HG03571 (cell line): Measurements from ENCODE around the gene NOC3L.
"Not testable (repeated sequence)": the region's sequence is repeated elsewhere in the genome, so short reads cannot be mapped to it uniquely, and the experiment has no call there.

ENCODE experiments used
- ATAC-seq: cut with Tn5 transposase; IDR thresholded peaks from one replicate; pipeline ENCODE4 v1.9.1; 2021; ENCODE audit not compliant: unreplicated experiment

NOC3L gene

GRCh38 chr10:94361171-94361794 is 1.5 kb downstream of the NOC3L start:
- ATAC-seq, result no peak

DNA sequence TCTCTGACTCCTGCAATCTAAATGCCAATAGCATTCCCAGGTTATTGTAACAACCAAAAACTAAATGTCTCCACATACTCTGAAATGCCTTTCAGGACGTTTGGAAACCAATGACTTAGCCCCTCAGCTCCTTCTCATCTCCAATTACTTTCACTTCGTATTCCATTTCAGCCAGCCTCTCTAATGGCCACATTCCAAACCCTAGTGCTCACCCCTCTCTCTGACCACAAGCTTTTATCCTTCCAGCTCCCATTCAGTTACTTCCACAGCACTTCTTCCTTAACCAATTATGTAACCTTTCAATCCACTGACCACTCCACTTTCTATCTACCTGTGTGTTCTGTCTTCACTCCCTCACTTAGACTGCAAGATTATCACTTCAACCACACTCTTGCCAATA is 4.3 kb downstream of the NOC3L start:
- ATAC-seq, result no peak

DNA sequence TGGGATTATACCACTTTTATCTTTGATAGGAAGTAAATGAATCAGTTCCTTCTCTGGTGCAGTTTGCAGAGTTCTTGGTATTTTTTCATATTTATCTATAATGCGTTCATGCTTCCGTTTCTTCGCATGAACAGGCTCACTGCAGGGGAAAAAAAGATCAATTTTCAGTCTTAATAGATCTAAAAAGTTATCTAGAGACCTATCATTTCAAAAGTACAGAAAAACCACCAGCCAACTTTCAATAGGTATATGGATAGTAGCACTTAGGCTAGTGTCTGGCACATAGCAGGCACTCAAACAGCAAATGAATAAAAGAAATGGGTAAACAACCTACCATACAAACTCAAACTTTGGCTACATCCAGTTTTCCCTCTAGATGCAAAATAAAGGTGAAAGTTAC is 5.5 kb downstream of the NOC3L start:
- no peak for ATAC-seq

GRCh38 chr10:94355841-94356240 is 6.9 kb downstream of the NOC3L start:
- no peak for ATAC-seq

DNA sequence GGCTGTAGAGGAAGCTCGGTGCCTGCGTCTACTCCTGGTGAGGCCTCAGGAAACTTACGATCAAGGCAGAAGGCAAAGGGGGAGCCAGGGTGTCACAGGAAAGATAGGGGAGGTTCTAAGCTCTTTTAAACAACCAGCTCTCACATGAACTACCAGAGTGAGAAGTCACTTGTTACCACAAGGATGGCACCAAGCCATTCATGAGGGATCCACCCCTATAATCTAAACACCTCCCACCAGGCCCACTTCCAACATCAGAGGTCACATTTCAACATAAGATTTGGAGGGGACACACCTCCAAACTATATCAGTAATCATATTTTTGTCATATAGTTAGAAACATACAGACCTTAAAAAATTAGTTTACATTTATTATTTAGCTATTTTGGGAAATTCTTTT is 9.4 kb downstream of the NOC3L start:
- no peak for ATAC-seq

DNA sequence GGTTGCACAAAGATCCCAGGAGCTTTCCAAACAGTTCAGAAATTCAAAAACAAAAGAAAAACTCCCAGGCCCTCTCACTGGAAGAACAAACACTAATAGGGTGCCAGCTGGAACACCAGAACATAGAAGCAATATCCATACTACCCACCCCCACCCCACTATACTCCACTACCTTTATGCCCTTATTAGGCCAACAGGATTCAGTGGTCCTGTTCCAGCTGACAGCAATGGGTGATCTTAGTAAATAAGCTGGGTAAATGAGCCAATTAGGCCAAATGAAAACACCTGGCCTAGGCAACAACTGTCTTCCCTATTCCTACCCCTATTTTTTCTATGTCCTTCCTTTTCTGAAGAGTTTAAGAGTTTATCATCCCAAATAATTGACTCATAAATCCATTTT is 11.7 kb downstream of the NOC3L start:
- ATAC-seq, result no peak

GRCh38 chr10:94350500-94350899 is 12.2 kb downstream of the NOC3L start:
- not testable (repeated sequence) for ATAC-seq

GRCh38 chr10:94349327-94349726 is 13.4 kb downstream of the NOC3L start:
- ATAC-seq, result no peak

GRCh38 chr10:94344522-94345122 is 18.1 kb downstream of the NOC3L start:
- ATAC-seq, result peak; percentile 91

GRCh38 chr10:94343151-94343550 is 19.6 kb downstream of the NOC3L start:
- no peak for ATAC-seq

- no peak for ATAC-seq
These were observed 27.9 kb downstream of the NOC3L start for GRCh38 chr10:94334857-94335256.

DNA sequence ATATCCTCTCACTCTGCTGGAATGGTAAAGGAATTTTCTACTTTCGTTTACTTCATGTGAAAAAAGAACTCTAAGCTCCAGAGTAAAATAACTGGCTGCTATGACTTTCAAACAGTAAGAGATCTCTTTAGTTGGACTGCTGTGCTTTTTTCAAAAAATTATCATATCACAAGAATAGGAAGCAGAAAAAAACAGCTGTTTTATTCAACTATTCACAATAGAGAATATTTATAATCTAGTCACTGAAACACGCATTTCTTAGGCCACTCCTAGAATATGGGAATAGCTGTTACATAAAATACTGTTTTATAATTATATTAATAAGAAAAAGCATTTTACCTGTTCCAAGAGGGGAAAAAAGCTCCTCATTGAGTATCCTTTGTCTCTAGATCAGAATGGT is 29.7 kb downstream of the NOC3L start:
- no peak for ATAC-seq

GRCh38 chr10:94328613-94329012 is 34.1 kb downstream of the NOC3L start:
- no peak for ATAC-seq

GRCh38 chr10:94327649-94328048 is 35.1 kb downstream of the NOC3L start:
- no peak for ATAC-seq

DNA sequence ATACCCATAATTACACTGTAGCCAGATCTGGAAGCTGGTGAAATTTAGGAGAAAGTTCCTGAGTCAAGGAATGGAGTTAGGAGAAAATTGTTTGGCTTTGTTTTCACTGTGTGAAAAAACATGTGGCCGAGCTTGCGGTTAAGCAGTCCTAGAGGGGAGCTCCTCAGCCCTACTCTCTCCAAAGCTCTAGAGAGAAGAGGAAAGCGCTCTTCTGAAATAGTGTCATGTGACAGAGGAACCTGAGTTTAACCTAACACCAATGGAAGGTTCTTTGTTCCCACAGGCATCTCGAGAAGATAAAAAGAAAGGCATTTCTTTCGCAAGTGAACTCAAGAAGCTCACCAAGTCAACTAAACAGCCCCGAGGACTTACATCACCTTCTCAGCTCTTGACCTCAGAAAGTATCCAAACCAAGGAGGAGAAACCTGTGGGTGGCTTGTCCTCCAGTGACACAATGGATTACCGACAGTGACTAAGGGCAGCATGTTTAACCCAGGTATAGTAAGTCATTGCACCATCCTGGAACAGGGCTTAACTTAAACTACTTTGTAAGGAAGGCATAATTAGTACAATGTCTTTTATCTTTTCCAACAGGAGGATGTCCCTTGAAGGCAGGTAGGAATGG is 38.0 kb downstream of the NOC3L start:
- no peak for ATAC-seq

DNA sequence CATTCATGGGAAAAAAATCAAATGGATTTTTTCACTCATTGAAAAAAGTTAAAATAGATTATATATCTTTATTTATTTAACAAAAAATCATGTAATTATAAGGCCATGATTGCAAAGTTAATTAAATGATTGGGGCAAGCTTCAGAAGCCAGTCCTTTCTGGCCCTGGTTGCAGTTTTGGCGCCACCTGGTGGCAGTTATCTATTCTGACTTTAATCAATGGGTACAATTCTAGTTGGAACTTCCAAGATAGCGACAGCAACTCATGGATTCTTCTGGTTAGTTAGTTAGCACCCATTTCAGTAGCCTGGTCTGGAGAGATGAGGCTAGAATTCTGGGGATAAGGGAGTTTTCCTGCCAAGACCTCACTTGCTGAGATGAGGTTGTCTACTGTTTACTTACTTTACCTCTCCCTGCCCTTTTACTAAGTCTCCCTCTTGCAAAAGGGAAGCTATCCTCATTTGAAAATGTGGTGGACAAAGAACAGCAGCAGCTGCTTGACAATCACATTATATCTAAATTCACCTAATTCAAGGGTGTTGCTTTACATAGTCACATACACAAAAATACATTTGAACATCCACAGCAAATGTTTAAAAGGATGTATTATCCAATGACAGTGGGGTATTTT is 42.3 kb downstream of the NOC3L start:
- ATAC-seq, result no peak

DNA sequence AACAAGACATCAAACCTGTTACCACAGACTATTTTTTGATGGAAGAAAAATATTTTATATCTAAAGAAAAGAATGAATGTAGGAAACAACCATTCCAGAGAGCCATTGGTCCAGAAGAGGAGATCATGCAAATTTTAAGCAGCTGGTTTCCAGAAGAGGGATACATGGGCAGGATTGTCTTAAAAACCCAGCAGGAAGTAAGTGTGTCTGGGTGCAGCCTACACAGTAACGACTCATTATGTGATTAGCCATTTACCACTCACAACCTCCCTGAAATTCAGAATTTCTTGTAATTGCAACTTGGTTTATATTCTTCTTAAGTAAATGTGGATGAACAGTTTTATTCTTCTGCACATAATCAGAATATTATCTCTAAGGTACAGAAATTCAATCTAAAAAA is 46.2 kb downstream of the NOC3L start:
- no peak for ATAC-seq

DNA sequence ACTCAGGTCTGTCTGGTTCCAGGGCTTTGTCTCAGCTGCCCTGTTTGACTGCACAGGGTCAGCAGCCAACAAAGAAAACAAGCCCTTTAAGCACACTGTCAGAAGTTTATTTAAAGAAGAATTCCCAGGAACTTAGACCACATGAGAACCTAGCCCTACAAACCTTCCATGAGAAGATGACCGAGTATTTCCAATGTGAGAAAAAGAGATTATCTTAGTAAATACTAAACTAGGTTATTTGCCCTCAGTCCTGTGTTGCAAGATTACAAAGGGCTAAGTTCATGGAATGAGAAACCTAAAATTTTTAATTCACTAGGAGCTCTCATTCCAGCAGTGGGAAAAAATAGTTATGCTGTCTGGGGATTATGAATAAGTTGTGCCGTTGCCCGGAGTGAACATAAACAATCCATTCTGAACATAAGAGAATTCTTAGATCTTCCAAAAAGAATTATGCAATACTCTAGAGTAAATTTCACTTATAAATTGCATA is 46.7 kb downstream of the NOC3L start:
- ATAC-seq, result no peak

DNA sequence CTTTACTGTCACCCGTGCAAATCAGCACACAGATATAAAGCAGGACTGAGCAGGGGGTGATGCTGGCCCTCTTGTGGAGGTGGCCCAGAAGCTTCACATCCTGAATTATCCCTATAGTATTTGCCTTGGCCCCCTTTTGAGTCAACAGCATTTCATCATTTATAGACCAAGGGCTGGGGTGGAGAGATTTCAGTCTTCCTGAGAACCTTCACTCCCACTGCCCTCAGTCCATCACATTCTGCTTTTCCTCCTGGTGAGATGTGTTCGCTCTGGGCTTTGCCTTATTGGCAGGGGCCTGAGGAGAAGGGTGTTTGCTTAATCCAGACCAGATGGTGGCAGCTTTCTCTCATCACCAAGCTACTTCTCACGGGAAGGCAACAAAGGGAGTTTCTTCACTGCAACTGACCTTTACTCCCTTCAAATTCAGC is 47.7 kb downstream of the NOC3L start:
- ATAC-seq, result no peak

GRCh38 chr10:94310369-94310768 is 52.4 kb downstream of the NOC3L start:
- no peak for ATAC-seq

- ATAC-seq, result no peak
These were observed 53.9 kb downstream of the NOC3L start for GRCh38 chr10:94308866-94309265.

- no peak for ATAC-seq
These were observed 55.6 kb downstream of the NOC3L start for GRCh38 chr10:94307046-94307615.
